Measurements from ENCODE around the gene CCDC92.

The CCDC92 gene

DNA sequence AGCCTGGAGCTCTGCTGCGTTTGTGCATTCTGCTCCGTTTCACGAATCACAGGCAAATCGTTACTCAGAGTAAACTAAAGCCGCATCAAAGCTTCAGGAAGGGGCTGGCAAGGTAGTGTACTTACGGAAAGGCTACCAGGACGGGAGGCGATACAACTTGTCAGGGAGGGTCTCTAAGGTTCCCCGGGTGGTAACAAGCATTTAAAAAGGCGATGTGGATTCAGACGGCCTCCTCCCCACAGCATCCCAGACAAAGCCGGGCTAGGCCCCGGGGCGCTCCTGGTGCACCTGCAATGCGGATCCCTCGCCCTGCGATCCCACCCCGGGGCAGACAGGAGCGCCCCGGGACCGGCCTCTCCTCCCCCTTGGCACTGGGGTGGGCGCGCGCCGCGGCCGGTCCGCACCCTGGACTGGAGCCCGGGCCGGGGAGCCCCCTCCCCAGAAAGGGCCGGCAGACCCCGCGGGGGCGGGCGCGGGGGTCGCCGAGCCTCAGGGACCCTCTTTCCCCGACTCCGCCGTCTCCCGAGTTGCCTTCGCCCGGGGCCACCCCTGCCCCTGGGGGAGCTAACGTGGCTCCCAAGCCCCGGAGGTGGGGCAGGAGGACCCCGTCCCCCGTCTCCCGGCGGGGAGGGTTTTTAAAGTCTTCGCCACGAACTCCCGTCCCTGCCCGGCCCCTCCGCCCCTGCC lies 718 bp downstream of the CCDC92 start:
- DNase-seq, result peak; percentile 36

DNA sequence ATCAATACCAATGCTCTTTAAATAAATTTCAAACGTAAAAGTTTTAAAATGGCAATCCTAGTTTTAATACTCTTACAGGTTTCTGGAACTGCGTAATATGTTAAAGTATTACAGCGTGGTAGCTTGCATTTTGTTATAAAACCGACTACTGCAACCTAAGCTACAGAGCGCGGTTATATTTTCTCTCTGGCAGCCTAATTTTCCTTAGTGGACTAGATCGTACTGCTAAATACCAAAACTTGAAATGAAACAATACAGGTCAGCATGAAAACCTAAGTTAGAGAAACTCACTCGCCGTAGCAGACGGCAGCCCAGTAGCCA lies 1.2 kb downstream of the CCDC92 start:
- DNase-seq, result no peak

GRCh38 chr12:123967121-123967586 lies 5.5 kb downstream of the CCDC92 start:
- no peak for DNase-seq

DNA sequence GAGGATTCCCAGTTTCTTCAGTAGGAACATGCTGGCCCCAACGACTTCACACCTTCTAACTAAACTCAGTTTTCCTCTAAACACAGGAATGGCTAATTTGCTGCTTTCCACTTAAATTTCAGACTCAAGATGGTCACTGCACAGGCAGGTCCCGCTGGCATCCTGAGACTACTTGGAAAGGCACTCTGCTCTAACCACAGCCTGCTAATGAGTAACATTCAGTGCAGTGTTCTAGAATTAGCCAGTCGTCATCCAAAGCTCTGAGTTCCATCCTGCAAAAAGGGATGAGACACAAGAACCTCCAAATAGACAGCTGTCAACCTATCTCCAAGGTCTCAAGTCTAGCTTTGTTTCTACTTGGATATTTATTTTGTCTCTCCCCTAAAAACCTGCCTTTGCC lies 6.0 kb downstream of the CCDC92 start:
- DNase-seq, result no peak

- DNase-seq, result no peak
Measured at GRCh38 chr12:123965382-123965781, 7.2 kb downstream of the CCDC92 start.

DNA sequence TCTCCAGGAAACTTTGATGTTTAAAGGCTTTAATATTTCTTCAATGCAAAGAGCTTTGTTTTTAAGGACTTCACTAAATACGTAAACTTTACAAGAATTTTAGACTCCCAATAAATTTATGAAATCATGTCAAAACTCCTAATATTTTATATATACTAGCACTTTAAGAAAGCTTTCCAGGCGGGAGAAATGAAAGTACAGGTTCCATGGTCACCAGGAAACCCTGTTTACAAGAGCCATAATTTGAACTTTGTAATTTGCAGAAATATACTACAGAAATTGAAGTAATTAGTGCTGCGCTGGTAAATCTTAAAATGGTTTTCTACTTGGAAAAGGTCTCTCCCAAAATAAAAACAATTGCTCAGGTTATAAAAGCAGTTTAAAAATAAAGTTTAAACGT lies 8.8 kb downstream of the CCDC92 start:
- no peak for DNase-seq

DNA sequence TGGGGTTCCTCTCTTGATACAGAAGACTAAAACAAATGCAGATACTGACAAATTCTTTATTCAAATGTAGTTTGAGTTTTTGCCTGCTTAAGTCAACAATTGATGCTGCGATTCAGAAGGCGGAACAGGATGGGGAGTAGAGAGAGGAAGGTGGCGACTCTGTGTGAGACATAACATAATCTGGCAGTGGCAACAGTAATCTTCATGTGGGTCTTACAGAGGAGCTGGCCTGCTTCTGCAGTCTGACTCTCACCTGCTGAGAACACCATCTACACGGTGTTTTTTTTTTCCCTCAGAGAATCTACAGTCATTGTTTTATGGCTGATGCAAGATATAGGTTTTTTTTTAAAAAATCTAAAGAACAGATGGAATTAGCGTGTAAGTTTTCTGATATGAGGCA lies 10.1 kb downstream of the CCDC92 start:
- DNase-seq, result no peak

DNA sequence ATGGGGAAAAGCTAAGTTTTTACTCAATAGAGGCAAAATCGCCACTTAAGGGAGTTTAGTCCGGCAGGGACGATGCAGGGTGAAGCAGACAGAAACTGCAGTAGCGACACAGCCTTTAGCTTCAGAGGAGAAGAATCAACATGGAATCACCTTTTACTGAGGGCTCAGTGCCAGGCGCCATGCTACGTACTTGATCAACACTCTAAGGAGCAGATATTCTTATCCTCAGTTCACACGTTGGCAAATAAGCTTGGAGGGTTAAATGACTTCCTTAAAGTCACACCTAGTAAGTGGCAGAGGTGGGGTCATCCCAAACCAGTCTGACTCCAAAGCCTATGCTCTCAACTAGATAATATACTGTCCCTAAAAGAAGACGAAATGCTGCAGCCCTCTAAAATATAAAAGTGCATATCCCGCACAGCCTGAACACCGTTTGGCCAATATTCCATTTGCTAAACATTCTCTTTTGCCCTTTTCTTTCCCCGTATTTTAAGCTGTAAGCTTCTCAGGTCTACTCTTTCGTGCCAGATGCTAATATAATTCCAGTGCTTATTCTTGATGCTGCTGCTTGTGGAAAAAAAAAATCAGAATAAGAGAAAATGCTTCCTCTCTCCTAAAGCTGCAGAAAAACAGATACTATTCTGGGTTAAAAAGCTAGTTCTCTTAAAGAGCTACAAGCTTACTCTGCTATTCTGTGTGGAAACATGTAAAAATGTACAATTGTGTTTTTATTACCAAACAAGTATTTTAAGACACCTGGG lies 10.9 kb downstream of the CCDC92 start:
- DNase-seq, result no peak

GRCh38 chr12:123960856-123961255 lies 11.8 kb downstream of the CCDC92 start:
- DNase-seq, result no peak

- no peak for DNase-seq
Measured at GRCh38 chr12:123960029-123960735, 12.4 kb downstream of the CCDC92 start.

DNA sequence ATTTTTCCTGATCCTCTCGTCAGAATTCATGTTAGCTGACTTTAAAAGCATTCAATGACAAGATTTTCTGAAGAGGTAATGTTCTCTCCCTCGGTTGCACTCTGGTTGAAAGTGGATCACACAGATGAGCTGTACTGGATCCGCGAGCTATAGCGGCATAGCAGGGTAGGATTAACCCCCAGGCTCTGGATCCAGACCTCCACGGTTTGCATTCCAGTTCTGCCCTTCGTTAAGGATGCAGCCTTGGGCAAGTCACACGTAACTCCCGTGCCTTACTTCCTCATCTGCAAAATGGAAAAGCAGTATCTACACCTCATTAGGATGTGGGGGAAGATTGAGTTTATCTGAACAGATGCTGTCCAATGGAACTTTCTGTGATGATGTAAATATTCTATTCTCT lies 13.8 kb downstream of the CCDC92 start:
- DNase-seq, result no peak

GRCh38 chr12:123958462-123958861 lies 14.2 kb downstream of the CCDC92 start:
- no peak for DNase-seq

DNA sequence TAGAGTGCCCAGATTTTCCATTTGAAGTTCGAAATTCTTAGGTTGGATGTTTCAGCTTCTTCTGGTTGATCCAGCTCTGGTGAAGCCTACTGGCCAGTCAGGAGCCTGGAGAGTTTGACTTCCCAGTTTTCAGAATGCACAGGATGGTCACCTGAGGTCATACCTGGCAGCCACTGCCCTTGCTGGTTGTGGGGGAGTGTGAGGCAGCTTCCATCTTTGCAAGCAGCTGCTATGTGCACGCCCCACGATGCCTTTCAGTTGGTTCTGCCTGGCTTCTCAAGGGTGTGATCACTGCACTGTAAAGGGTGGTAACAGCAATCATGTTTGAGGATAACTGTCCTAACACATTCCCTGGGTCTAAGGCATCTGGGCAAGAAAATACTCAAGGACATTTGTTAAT lies 15.4 kb downstream of the CCDC92 start:
- no peak for DNase-seq

DNA sequence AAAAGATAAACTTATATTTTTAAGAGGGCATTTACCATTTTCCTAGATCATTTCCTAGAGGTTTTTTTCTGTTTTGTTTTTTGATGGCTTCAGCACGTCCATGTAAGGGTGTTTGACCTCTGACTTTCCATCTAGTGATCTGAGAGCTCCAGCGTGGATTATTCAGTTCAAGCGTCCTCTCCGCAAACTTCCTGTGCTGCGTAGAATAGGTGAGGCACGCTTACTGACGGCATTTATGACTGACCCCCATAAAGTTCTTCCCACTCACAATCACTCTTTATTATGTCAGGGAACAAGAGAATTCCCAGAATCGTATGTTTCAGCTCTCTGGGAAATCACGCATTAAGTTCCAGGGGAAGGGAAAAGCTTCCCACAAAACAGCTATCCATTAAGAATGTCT lies 16.4 kb downstream of the CCDC92 start:
- DNase-seq, result no peak

DNA sequence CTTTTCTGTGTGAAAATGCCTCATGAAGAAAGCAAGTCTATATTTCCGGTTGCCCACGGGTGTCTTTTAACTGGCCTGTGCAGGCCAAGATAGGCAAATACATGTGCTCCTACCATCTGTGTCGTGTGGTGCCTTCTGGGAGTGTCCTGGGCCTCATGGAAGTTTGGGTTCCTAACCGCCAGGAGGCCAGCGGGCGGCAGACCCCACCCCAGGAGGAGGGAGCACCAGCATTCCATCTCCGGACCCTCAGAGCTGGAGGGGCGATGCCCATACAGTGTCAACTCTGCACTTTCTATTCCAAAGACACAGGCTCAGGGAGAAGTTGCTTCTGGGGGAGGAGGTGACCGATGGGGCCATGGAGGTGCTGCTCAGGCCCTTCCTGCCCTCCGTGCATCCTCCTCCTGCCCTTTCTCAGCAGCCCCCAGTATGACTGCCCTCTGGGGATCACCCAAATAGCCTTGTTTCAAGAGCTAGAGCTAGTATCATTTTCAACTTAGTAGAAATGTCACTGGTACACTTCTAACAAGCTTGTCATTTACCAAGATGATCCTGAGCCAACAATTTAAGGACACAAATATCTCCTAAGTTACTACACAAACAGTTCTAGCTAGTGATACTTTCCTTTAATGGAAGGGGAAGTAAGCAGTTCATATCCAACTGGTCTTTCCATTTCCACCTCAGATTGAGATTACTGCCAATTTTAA lies 17.8 kb downstream of the CCDC92 start:
- no peak for DNase-seq

GRCh38 chr12:123952037-123952436 lies 20.6 kb downstream of the CCDC92 start:
- DNase-seq, result no peak

- no peak for DNase-seq
Measured at GRCh38 chr12:123951467-123951866, 21.2 kb downstream of the CCDC92 start.

- DNase-seq, result no peak
Measured at GRCh38 chr12:123950476-123951349, 21.9 kb downstream of the CCDC92 start.

DNA sequence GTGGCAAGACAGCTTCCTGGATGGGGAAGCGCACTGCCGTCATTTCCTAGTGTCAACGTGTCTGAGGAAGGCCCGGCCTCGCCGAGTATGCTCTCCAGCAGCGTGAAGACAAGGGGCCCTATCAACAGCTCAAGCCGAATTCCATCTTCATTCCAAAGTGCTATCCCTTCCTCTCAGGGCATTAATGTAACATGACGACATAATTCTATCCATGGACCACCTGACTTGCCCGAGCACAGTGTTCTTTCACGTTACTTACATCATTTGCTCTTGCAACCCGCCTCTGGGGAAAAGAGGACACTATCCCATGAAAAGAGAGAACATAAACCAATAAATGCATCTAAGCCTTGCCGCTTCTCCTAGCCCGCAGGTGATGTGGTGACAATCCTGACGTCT lies 22.9 kb downstream of the CCDC92 start:
- no peak for DNase-seq

GRCh38 chr12:123948796-123949769 lies 23.5 kb downstream of the CCDC92 start:
- no peak for DNase-seq

GRCh38 chr12:123948401-123948795 lies 24.2 kb downstream of the CCDC92 start:
- no peak for DNase-seq
